HEK293 (cell line): Measurements from ENCODE around the gene IL16.

ENCODE experiments used
- ELK4 ChIP-seq: IDR thresholded peaks from 2 replicates; pipeline ENCODE4 v1.6.1; 2011; ENCODE audit warnings: mild to moderate bottlenecking, low read depth, low read length, borderline replicate concordance
- SETDB1 ChIP-seq: IDR thresholded peaks from one replicate; pipeline ENCODE4 v1.6.1; 2017; ENCODE audit warnings: mild to moderate bottlenecking, low read length, moderate library complexity, mixed read lengths; ENCODE audit not compliant: insufficient read length
- ZBTB8A ChIP-seq: fragments of 450-650 bp; formaldehyde crosslinking; IDR thresholded peaks from 2 replicates; pipeline ENCODE4 v1.5.1; 2016; ENCODE audit warnings: missing biosample characterization, missing genetic modification characterization
- ZEB2 ChIP-seq: fragments of 450-650 bp; formaldehyde crosslinking; IDR thresholded peaks from 2 replicates; pipeline ENCODE4 v1.5.1; 2016; ENCODE audit warnings: missing biosample characterization, missing genetic modification characterization
- ZFP3 ChIP-seq: fragments of 450-650 bp; formaldehyde crosslinking; IDR thresholded peaks from 2 replicates; pipeline ENCODE4 v1.5.1; 2016; ENCODE audit warnings: low read depth, missing biosample characterization, missing genetic modification characterization
- ZNF214 ChIP-seq: fragments of 450-650 bp; formaldehyde crosslinking; IDR thresholded peaks from 2 replicates; pipeline ENCODE4 v1.5.1; 2017; ENCODE audit warnings: missing biosample characterization, mild to moderate bottlenecking, missing genetic modification characterization, borderline replicate concordance
- ZNF416 ChIP-seq: fragments of 450-650 bp; formaldehyde crosslinking; IDR thresholded peaks from 2 replicates; pipeline ENCODE4 v1.5.1; 2016; ENCODE audit warnings: missing biosample characterization, missing genetic modification characterization
- ZNF423 ChIP-seq: fragments of 450-650 bp; formaldehyde crosslinking; IDR thresholded peaks from 2 replicates; pipeline ENCODE4 v1.5.1; 2016; ENCODE audit warnings: missing biosample characterization, missing genetic modification characterization

- TF ChIP-seq SETDB1, result no peak
- TF ChIP-seq ZFP3 (tag by site-specific recombination), result no peak
- TF ChIP-seq ELK4, result no peak
- TF ChIP-seq ZEB2, result no peak
- no peak for TF ChIP-seq ZNF416 (tag by site-specific recombination)
- TF ChIP-seq ZNF423 (tag by site-specific recombination), result no peak
- no peak for TF ChIP-seq ZNF214 (tag by site-specific recombination)
- no peak for TF ChIP-seq ZBTB8A
Observed at GRCh38 chr15:81156324-81156723, 40.4 kb upstream of the IL16 start.
